GM13977 (cell line): Measurements from ENCODE around the gene MRAP.
"Not testable (repeated sequence)": the region's sequence is repeated elsewhere in the genome, so short reads cannot be mapped to it uniquely, and the experiment has no call there.

Experiments used
- DNase-seq: peaks from one replicate; pipeline ENCODE4 v3.0.0; 2012; ENCODE audit warnings: low spot score
- CTCF ChIP-seq: IDR thresholded peaks from 2 replicates; pipeline ENCODE4 v1.5.1; 2012; ENCODE audit warnings: mild to moderate bottlenecking, control low read depth; ENCODE audit not compliant: insufficient read depth; ENCODE audit errors: extremely low read depth, missing control alignments
- in situ Hi-C: fragments of 300-500 bp; cut with MboI; formaldehyde crosslinking; loops from one replicate; pipeline ENCODE4 v1.12.0; 2022; ENCODE audit warnings: low sequenced_read_pairs, low pct_unique_long_range_greater_than_20kb, mixed read lengths, inconsistent platforms; ENCODE audit not compliant: unreplicated experiment

The MRAP gene

GRCh38 chr21:32306021-32306780 lies 7.5 kb downstream of the MRAP start:
- in situ Hi-C loops, result no loop called here

GRCh38 chr21:32307706-32308105 lies 9.1 kb downstream of the MRAP start:
- no peak for DNase-seq
- TF ChIP-seq CTCF, result no peak
- in situ Hi-C loops, result no loop called here

More at GRCh38 chr21:32306021-32306780, 7.5 kb downstream of the MRAP start:
- no peak for TF ChIP-seq CTCF
- no peak for DNase-seq

GRCh38 chr21:32308696-32309095 lies 10.0 kb downstream of the MRAP start:
- no peak for TF ChIP-seq CTCF
- no peak for DNase-seq
- in situ Hi-C loops, result no loop called here

- no peak for DNase-seq
These were observed 11.3 kb downstream of the MRAP start for GRCh38 chr21:32309906-32310460.

GRCh38 chr21:32310976-32311375 lies 12.3 kb downstream of the MRAP start:
- in situ Hi-C loops, result not testable (repeated sequence)

More at GRCh38 chr21:32309906-32310460, 11.3 kb downstream of the MRAP start:
- TF ChIP-seq CTCF, result no peak
- in situ Hi-C loops, result no loop called here

GRCh38 chr21:32311621-32312020 lies 13.0 kb downstream of the MRAP start:
- TF ChIP-seq CTCF, result no peak
- DNase-seq, result no peak
- in situ Hi-C loops, result no loop called here

More at GRCh38 chr21:32310976-32311375, 12.3 kb downstream of the MRAP start:
- DNase-seq, result not testable (repeated sequence)

- DNase-seq, result no peak
- in situ Hi-C loops, result no loop called here
- TF ChIP-seq CTCF, result no peak
These were observed 13.7 kb downstream of the MRAP start for GRCh38 chr21:32312326-32312725.
